Fibroblast of lung (primary cell): ENCODE results near the gene MSI2. TPM values are rescaled to one million over a fixed set of nuclear protein-coding genes. Genes with fewer than 3 reads are reported as not detected.

Source experiments
- DNase-seq, 2 donors: peaks; one replicate each; pipeline versions ENCODE4 v3.0.0 to v3.0.0-alpha.2; 2010; ENCODE audit warnings: low read depth in 2 of 2
- H2AFZ ChIP-seq: 2 replicates; pipeline ENCODE4 v1.5.1; 2012; ENCODE audit warnings: low read length, control low read depth, inconsistent platforms
- H3K27ac ChIP-seq: 2 replicates; pipeline ENCODE4 v1.5.1; 2011; ENCODE audit warnings: low read length, control low read depth; ENCODE audit not compliant: insufficient read depth
- H3K27me3 ChIP-seq: 2 replicates; pipeline ENCODE4 v1.5.1; 2011; ENCODE audit warnings: mild to moderate bottlenecking, low read length; ENCODE audit not compliant: control insufficient read depth, insufficient read depth
- H3K36me3 ChIP-seq: 2 replicates; pipeline ENCODE4 v1.5.1; 2011; ENCODE audit warnings: low read length; ENCODE audit not compliant: control insufficient read depth, insufficient read depth
- H3K4me1 ChIP-seq: 2 replicates; pipeline ENCODE4 v1.5.1; 2011; ENCODE audit warnings: low read length; ENCODE audit not compliant: control insufficient read depth, insufficient read depth; ENCODE audit errors: extremely low read depth
- H3K4me2 ChIP-seq: 2 replicates; pipeline ENCODE4 v1.5.1; 2011; ENCODE audit warnings: low read length, control low read depth; ENCODE audit not compliant: insufficient read depth; ENCODE audit errors: extremely low read depth
- H3K4me3 ChIP-seq, 4 experiments: fragments of 200-600 bp in 1 of 4; sonication (generic) in 1 of 4; replicated peaks in 1 of 4; 2 replicates each; pipeline ENCODE4 v1.5.1; 2011 to 2016; ENCODE audit warnings: low read length in 4 of 4, low read depth in 3 of 4, mild to moderate bottlenecking in 3 of 4, control low read depth in 2 of 4, inconsistent platforms in 1 of 4, mixed read lengths in 1 of 4; ENCODE audit not compliant: insufficient read depth in 1 of 4; ENCODE audit errors: control extremely low read depth in 1 of 4
- H3K79me2 ChIP-seq: 2 replicates; pipeline ENCODE4 v1.5.1; 2012; ENCODE audit warnings: mild to moderate bottlenecking, low read length, inconsistent platforms; ENCODE audit not compliant: control insufficient read depth, insufficient read depth
- H3K9ac ChIP-seq: 2 replicates; pipeline ENCODE4 v1.5.1; 2011; ENCODE audit warnings: mild to moderate bottlenecking, low read length, control low read depth; ENCODE audit not compliant: insufficient read depth
- H3K9me3 ChIP-seq: 2 replicates; pipeline ENCODE4 v1.5.1; 2012; ENCODE audit warnings: low read depth, low read length; ENCODE audit not compliant: control insufficient read depth, insufficient read depth
- H4K20me1 ChIP-seq: 2 replicates; pipeline ENCODE4 v1.5.1; 2011; ENCODE audit warnings: low read length; ENCODE audit not compliant: control insufficient read depth, insufficient read depth; ENCODE audit errors: extremely low read depth
- CTCF ChIP-seq, 2 donors: IDR thresholded peaks in 1 of 2; conservative IDR thresholded peaks in 1 of 2; 1 replicate in 1 of 2; 2 replicates in 1 of 2; pipeline ENCODE4 v1.5.1; 2011 to 2012; ENCODE audit warnings: low read length in 2 of 2, control low read depth in 1 of 2, inconsistent platforms in 1 of 2, low read depth in 1 of 2, mild to moderate bottlenecking in 1 of 2
- EZH2 ChIP-seq: IDR thresholded peaks from 2 replicates; pipeline ENCODE4 v1.5.1; 2012; ENCODE audit warnings: low read length, control low read depth, mild to moderate bottlenecking; ENCODE audit errors: missing control alignments
- polyA plus RNA-seq, 2 donors: library from polyadenylated mRNA; depleted of rRNA in 1 of 2; stranded (reverse) in 1 of 2; unstranded in 1 of 2; fragments of >200 nt; gene quantifications; 2 replicates each; pipeline ENCODE4 v1.2.1, GENCODE V29; 2011 to 2012; ENCODE audit warnings: missing spikeins in 1 of 2
- total RNA-seq: library from RNA; depleted of rRNA; stranded (reverse); fragments of >200 nt; gene quantifications from 2 replicates; pipeline ENCODE4 v1.2.1, GENCODE V29; 2014

The MSI2 gene
- total and polyA plus RNA-seq, 2 donors (not counting 1 experiment from before 2014, with no cell fraction given), result 6.8 to 14.2 TPM

GRCh38 chr17:57264776-57265175, 8.5 kb downstream of the MSI2 start:
- DNase-seq, result no peak
- H3K27me3 ChIP-seq, result no peaks in the 10 kb centered on the region
- no peak overlapping the region for H3K4me2 ChIP-seq
- no peak overlapping the region for H3K27ac ChIP-seq
- H3K36me3 ChIP-seq, result no peaks in the 10 kb centered on the region
- H2AFZ ChIP-seq, result no peak overlapping the region
- no peaks in the 10 kb centered on the region for H3K4me1 ChIP-seq
- H3K79me2 ChIP-seq, result no peaks in the 10 kb centered on the region
- no peaks in the 10 kb centered on the region for H3K9me3 ChIP-seq
- H3K9ac ChIP-seq, result no peak overlapping the region
- no peaks in the 10 kb centered on the region for H4K20me1 ChIP-seq
- no peak overlapping the region for H3K4me3 ChIP-seq
- TF ChIP-seq CTCF (conservative IDR thresholded peaks at IDR 0.05 in 1 of 2, IDR thresholded peaks at IDR 0.05 in 1 of 2; ENCODE audit: low read depth in 1 of 2, low read length in 2 of 2) (no peak), EZH2 (no peak)

DNA sequence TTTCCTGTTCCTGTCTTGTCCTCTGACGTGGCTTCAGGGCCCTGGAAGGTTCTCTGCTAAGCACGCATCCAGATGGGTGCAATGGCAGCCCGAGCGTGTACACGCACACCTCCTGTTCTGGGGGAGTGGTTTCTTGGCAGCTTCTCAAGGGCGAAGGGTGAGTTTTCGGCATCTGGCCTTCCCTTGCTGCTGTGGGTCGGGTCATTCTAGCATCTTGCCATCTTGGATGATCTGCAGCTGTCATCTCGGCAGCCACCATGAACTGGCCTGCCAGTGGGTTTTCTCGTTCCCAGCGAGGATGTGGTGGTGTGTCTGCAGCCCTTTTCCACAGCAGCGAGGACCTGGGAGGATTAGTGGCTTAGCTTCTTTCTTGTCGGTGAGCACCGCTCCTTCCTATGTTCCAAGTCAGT, 10.6 kb downstream of the MSI2 start:
- Histone ChIP-seq H3K4me1 (no peaks in the 10 kb centered on the region), H3K27ac (no peak overlapping the region), H2AFZ (no peak overlapping the region), H3K4me2 (no peak overlapping the region), H3K36me3 (no peaks in the 10 kb centered on the region), H3K79me2 (no peaks in the 10 kb centered on the region), H3K4me3 (no peak overlapping the region), H4K20me1 (no peaks in the 10 kb centered on the region), H3K27me3 (no peaks in the 10 kb centered on the region), H3K9ac (no peak overlapping the region), H3K9me3 (no peaks in the 10 kb centered on the region)
- TF ChIP-seq CTCF (conservative IDR thresholded peaks at IDR 0.05 in 1 of 2, IDR thresholded peaks at IDR 0.05 in 1 of 2; ENCODE audit: low read depth in 1 of 2, low read length in 2 of 2) (no peak), EZH2 (no peak)
- no peak for DNase-seq

- Histone ChIP-seq H3K36me3 (no peaks in the 10 kb centered on the region), H3K27me3 (no peaks in the 10 kb centered on the region), H3K9me3 (no peaks in the 10 kb centered on the region), H4K20me1 (no peaks in the 10 kb centered on the region), H3K9ac (no peak overlapping the region), H3K4me3 (no peak overlapping the region), H3K79me2 (no peaks in the 10 kb centered on the region), H3K4me2 (no peak overlapping the region), H3K4me1 (no peaks in the 10 kb centered on the region), H2AFZ (no peak overlapping the region), H3K27ac (no peak overlapping the region)
- DNase-seq, result no peak
- TF ChIP-seq CTCF (conservative IDR thresholded peaks at IDR 0.05 in 1 of 2, IDR thresholded peaks at IDR 0.05 in 1 of 2; ENCODE audit: low read depth in 1 of 2, low read length in 2 of 2) (no peak), EZH2 (no peak)
Measured at GRCh38 chr17:57268181-57268580, 11.9 kb downstream of the MSI2 start.
